K562 (cell line): ENCODE results near the gene PPFIA3. TPM values are rescaled to one million over a fixed set of nuclear protein-coding genes. Genes with fewer than 3 reads are reported as not detected.

Source experiments
- ATAC-seq: fragments of 200-7000 bp; cut with Tn5 transposase; 3 replicates; pipeline ENCODE4 v1.9.1; 2020; ENCODE audit warnings: moderate library complexity
- BruUV-seq: library from RNA; stranded (reverse); fragments of 400-500 nt; replicated peaks from 2 replicates; lab custom pipeline; 2021; lab: Mats Ljungman, UMichigan
- CTCF ChIA-PET: fragments of 300-600 bp; formaldehyde crosslinking; extraction: SDS; loops from one replicate; lab custom pipeline; 2021; ENCODE audit warnings: low intra/inter-chr PET ratio; lab: Yijun Ruan, JAX
- POLR2A ChIA-PET: fragments of 300-600, 350-650 bp; sonication (Branson Sonifier 250); formaldehyde crosslinking; extraction: SDS; loops from one replicate; lab custom pipeline; 2021; ENCODE audit warnings: antibody characterized with exemption, inconsistent platforms; lab: Yijun Ruan, JAX
- DNase-seq, 4 experiments: peaks; one replicate each; pipeline versions ENCODE4 v3.0.0 to v3.0.0-alpha.2; 2011 to 2018; ENCODE audit warnings: low spot score in 3 of 4, mixed read lengths in 3 of 4; ENCODE audit errors: extremely low read depth in 1 of 4
- FAIRE-seq: peaks from 2 replicates; lab custom pipeline; 2011; peaks lifted over from hg19 to GRCh38; lab: Jason Lieb, UNC
- H2AFZ ChIP-seq: 2 replicates; pipeline ENCODE4 v1.6.0; 2011; ENCODE audit warnings: low read depth, low read length, control low read depth, inconsistent platforms
- H3K27ac ChIP-seq: fragments of 200-600 bp; 3 replicates; pipeline ENCODE4 v1.8.0; 2011; ENCODE audit warnings: low read depth, mild to moderate bottlenecking, control low read depth, inconsistent platforms, low read length, moderate library complexity, mixed read lengths; ENCODE audit errors: extremely low read depth
- H3K27me3 ChIP-seq, 2 experiments: fragments of 300-600 bp in 1 of 2; 2 replicates in 1 of 2; 3 replicates in 1 of 2; pipeline versions ENCODE4 v1.6.0 to v1.8.0; 2011; ENCODE audit warnings: inconsistent platforms in 2 of 2, low read length in 2 of 2, mild to moderate bottlenecking in 1 of 2, mixed read lengths in 1 of 2, moderate library complexity in 1 of 2; ENCODE audit not compliant: control insufficient read depth in 2 of 2, insufficient read depth in 2 of 2
- H3K36me3 ChIP-seq: fragments of 300-600 bp; 3 replicates; pipeline ENCODE4 v1.8.0; 2011; ENCODE audit warnings: mild to moderate bottlenecking, low read length, inconsistent platforms; ENCODE audit not compliant: control insufficient read depth, insufficient read depth
- H3K4me1 ChIP-seq, 2 experiments: fragments of 200-600 bp in 1 of 2; replicated peaks in 1 of 2; 2 replicates in 1 of 2; 3 replicates in 1 of 2; pipeline versions ENCODE4 v1.5.1 to v1.8.0; 2011; ENCODE audit warnings: inconsistent platforms in 2 of 2, low read length in 2 of 2, mild to moderate bottlenecking in 1 of 2, mixed read lengths in 1 of 2, moderate library complexity in 1 of 2; ENCODE audit not compliant: control insufficient read depth in 2 of 2, insufficient read depth in 2 of 2
- H3K4me2 ChIP-seq: 2 replicates; pipeline ENCODE4 v1.6.1; 2011; ENCODE audit warnings: low read length, control low read depth, inconsistent platforms, mixed read lengths; ENCODE audit not compliant: insufficient read depth
- H3K4me3 ChIP-seq: fragments of 200-600 bp; sonication (generic), shearing (Covaris generic); 2 replicates; pipeline ENCODE4 v1.5.1; 2016; ENCODE audit warnings: control low read depth, inconsistent platforms
- H3K79me2 ChIP-seq: fragments of 200-600 bp; 3 replicates; pipeline ENCODE4 v1.8.0; 2011; ENCODE audit warnings: low read length, inconsistent platforms; ENCODE audit not compliant: control insufficient read depth, insufficient read depth
- H3K9ac ChIP-seq, 2 experiments: 2 replicates each; pipeline versions ENCODE4 v1.6.0 to v1.6.1; 2011; ENCODE audit warnings: low read depth in 2 of 2, low read length in 2 of 2, control low read depth in 1 of 2, inconsistent platforms in 1 of 2, mild to moderate bottlenecking in 1 of 2, mixed read lengths in 1 of 2; ENCODE audit not compliant: insufficient read depth in 1 of 2
- H3K9me1 ChIP-seq: one replicate; pipeline ENCODE4 v1.6.0; 2011; ENCODE audit warnings: inconsistent platforms, mild to moderate bottlenecking, low read length, moderate library complexity; ENCODE audit not compliant: control insufficient read depth, insufficient read depth
- H3K9me3 ChIP-seq: replicated peaks from 2 replicates; pipeline ENCODE4 v1.5.1; 2011; ENCODE audit warnings: low read depth, low read length, inconsistent platforms; ENCODE audit not compliant: control insufficient read depth, insufficient read depth
- H4K20me1 ChIP-seq: replicated peaks from 2 replicates; pipeline ENCODE4 v1.6.1; 2011; ENCODE audit warnings: low read length, inconsistent platforms, mixed read lengths; ENCODE audit not compliant: control insufficient read depth, insufficient read depth
- CREM ChIP-seq: IDR thresholded peaks from 2 replicates; pipeline ENCODE4 v1.6.1; 2014; ENCODE audit warnings: antibody characterized with exemption, low read depth
- DACH1 ChIP-seq: fragments of 450-650 bp; IDR thresholded peaks from 2 replicates; pipeline ENCODE4 v1.6.1; 2018; ENCODE audit not compliant: partially characterized antibody
- EZH2 ChIP-seq: IDR thresholded peaks from 2 replicates; pipeline ENCODE4 v1.6.1; 2012; ENCODE audit warnings: low read depth, mild to moderate bottlenecking, inconsistent platforms, low read length, borderline replicate concordance
- GABPA ChIP-seq: fragments of 200-800 bp; sonication (Bioruptor generic); conservative IDR thresholded peaks from 2 replicates; pipeline ENCODE4 v1.6.1; 2016; ENCODE audit warnings: low read depth, missing genetic modification characterization, missing compliant biosample characterization
- GABPB2 ChIP-seq: fragments of 250-450 bp; sonication (Bioruptor Pico); conservative IDR thresholded peaks from 2 replicates; pipeline ENCODE4 v1.5.1; 2021; ENCODE audit warnings: mild to moderate bottlenecking
- NBN ChIP-seq: fragments of 450-650 bp; IDR thresholded peaks from 2 replicates; pipeline ENCODE4 v1.6.1; 2016; ENCODE audit warnings: low read depth, mild to moderate bottlenecking
- PHB ChIP-seq: fragments of 250-450 bp; sonication (Bioruptor Pico); IDR thresholded peaks from 2 replicates; pipeline ENCODE4 v1.5.0; 2021
- RB1 ChIP-seq: fragments of 450-650 bp; IDR thresholded peaks from 2 replicates; pipeline ENCODE4 v1.6.1; 2017; ENCODE audit warnings: low read depth, mild to moderate bottlenecking
- RBBP5 ChIP-seq: fragments of 200-600 bp; sonication (generic); IDR thresholded peaks from 2 replicates; pipeline ENCODE4 v1.6.1; 2012; ENCODE audit warnings: borderline replicate concordance, mild to moderate bottlenecking, low read length, control low read depth, inconsistent platforms; ENCODE audit not compliant: insufficient read depth, poor library complexity, severe bottlenecking
- SAP30 ChIP-seq: fragments of 200-600 bp; sonication (generic); IDR thresholded peaks from 2 replicates; pipeline ENCODE4 v1.6.1; 2012; ENCODE audit warnings: borderline replicate concordance, low read depth, mild to moderate bottlenecking, moderate library complexity, low read length, control low read depth, inconsistent platforms; ENCODE audit not compliant: insufficient read depth, poor library complexity, severe bottlenecking
- SP1 ChIP-seq: sonication (generic); formaldehyde crosslinking; IDR thresholded peaks from 2 replicates; pipeline ENCODE4 v1.8.1; 2022; ENCODE audit warnings: mild to moderate bottlenecking, missing genetic modification reagents
- XRCC5 ChIP-seq: fragments of 200-400 bp; formaldehyde crosslinking; IDR thresholded peaks from 2 replicates; pipeline ENCODE4 v1.6.1; 2017; ENCODE audit warnings: low read depth, mild to moderate bottlenecking, low read length
- ZNF282 ChIP-seq: sonication (generic); formaldehyde crosslinking; IDR thresholded peaks from 2 replicates; pipeline ENCODE4 v1.8.1; 2023; ENCODE audit warnings: missing genetic modification reagents
- WGBS: fragments of 100-300 bp; shearing (Covaris generic); methylation state at CpG from one replicate; pipeline ENCODE4 v1.1.6; 2016; ENCODE audit warnings: low coverage, mixed read lengths; ENCODE audit not compliant: insufficient coverage; ENCODE audit errors: missing lambda C conversion rate; 5-methylcytosine and 5-hydroxymethylcytosine counted together
- in situ Hi-C: fragments of 300-500 bp; cut with MboI; formaldehyde crosslinking; loops from 4 replicates; pipeline ENCODE4 v1.15.0; 2018; ENCODE audit warnings: inconsistent platforms, mixed read lengths
- intact Hi-C: fragments of 100-400 bp; cut with micrococcal nuclease; formaldehyde crosslinking; loops from 2 replicates; pipeline ENCODE4 v1.14.2; 2022
- polyA plus RNA-seq, 8 experiments: library from polyadenylated mRNA; depleted of rRNA in 4 of 8; stranded (reverse) in 5 of 8; unstranded in 3 of 8; fragments of >200 nt; fragmentation: Nextera tagmentation in 2 of 8; fragmentation: Illumina TruSeq in 1 of 8; extraction: Ambion mirVana in 2 of 8; extraction: Trizol in 1 of 8; gene quantifications; 2 replicates each; pipeline versions ENCODE4 v1.2.1 to v1.2.3, GENCODE V29; 2011 to 2014; ENCODE audit warnings: inconsistent platforms in 1 of 8, missing spikeins in 1 of 8
- total RNA-seq, 7 experiments: library from RNA; depleted of rRNA in 6 of 7; stranded (reverse); fragments of >200 nt in 6 of 7; fragmentation: Illumina TruSeq in 2 of 7; extraction: Trizol in 2 of 7; gene quantifications; 2 replicates each; pipeline versions ENCODE4 v1.2.1 to v1.2.3, GENCODE V29; 2011 to 2021; ENCODE audit warnings: low replicate concordance in 1 of 7
- TF ChIP-seq, protein P1 (sequence below): fragments of 450-650 bp; IDR thresholded peaks from 2 replicates; pipeline ENCODE4 v1.6.1; 2016
- TF ChIP-seq, protein P2 (sequence below): fragments of 250-450 bp; sonication (Bioruptor Pico); IDR thresholded peaks from 2 replicates; pipeline ENCODE4 v1.4.0; 2020; ENCODE audit warnings: mild to moderate bottlenecking

The PPFIA3 gene
- total and polyA plus RNA-seq, 9 of the 15 experiments (the other 6 are each of a cell fraction or from before 2014, with no cell fraction given): 0.10 to 53.0 (median 17.6) TPM

DNA sequence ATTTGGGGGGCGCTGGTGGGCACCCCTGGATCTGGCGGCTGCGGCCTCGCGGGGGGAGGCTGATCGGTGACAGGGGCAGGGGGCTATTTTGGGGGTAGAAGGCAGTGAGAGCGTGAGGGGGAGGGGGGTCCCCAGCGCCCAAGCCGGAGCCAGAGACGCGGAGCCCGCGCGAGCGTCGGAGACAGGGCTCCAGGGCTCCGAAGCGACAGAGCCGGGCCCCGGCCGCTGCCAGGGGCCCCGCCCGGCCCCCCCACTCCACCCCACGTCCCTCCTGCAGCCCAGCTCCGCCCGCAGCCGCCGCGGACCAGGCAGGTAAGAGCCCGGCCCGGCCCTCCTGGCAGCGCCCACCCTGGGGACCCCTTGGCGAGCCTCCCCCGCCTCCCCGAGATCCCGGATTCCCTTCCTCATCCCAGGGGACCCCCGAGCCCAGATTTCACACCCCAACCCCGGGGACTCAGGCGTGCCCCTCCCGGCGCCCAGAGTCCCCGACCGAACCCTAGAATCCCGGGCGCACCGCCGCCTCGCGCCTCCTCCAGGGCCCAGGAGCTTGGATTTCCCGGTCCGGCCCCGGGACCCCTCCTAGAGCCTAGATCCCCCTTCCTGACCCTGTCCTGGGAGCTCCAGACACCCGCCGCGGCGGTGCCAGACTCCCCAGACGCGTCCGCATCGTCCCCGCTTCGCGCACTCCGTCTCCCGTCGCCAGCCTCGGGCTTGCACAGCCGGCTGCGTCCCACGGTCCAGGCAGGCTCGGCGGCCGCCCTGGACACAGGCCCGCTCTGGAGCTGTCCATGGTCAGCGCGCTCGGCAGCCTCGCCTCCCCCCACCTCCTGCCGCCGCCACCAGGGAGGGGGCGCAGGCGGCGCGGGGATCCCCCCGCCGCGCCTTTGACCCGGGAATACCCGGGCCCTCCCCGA lies at the start of gene PPFIA3 (continued):
- TF ChIP-seq SAP30 (peak; percentile 92), SP1 (CRISPR knock-in tag) (peak; percentile 47; the same call in 1 of the 2 replicates), PHB (CRISPR knock-in tag) (no peak), GABPB2 (CRISPR knock-in tag) (no peak), RBBP5 (peak; percentile 41), RB1 (peak; percentile 54; the same call in 1 of the 2 replicates), CREM (peak; percentile 11; the same call in 1 of the 2 replicates), EZH2 (no peak)

DNA sequence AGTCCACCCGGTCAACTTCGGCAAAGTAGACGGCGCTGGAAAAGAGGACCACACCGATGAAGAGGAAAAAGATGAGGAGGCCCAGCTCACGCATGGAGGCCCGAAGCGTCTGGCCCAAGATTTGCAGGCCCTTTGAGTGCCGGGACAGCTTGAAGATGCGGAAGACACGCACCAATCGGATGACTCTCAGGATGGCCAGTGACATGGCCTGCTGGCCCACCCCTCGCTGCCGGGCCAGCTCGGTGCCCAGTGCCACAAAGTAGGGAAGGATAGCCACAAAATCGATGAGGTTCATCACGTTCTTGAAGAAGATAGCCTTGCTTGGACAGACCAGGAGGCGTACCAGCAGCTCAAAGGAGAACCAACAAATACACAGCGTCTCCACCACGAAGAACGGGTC lies 48.9 kb upstream of the PPFIA3 start:
- FAIRE-seq (no peak), DNase-seq (no peak), ATAC-seq (no peak)
- CTCF ChIA-PET: no interaction called here
- BruUV-seq: no TSS peak
- H3K9me3 ChIP-seq: no peaks in the 10 kb centered on the region
- no peak overlapping the region for H3K4me2 ChIP-seq
- TF ChIP-seq GABPA (tag) (no peak), ZNF282 (CRISPR knock-in tag) (no peak), XRCC5 (no peak), NBN (no peak), DACH1 (no peak)
- TF ChIP-seq, protein P1, sequence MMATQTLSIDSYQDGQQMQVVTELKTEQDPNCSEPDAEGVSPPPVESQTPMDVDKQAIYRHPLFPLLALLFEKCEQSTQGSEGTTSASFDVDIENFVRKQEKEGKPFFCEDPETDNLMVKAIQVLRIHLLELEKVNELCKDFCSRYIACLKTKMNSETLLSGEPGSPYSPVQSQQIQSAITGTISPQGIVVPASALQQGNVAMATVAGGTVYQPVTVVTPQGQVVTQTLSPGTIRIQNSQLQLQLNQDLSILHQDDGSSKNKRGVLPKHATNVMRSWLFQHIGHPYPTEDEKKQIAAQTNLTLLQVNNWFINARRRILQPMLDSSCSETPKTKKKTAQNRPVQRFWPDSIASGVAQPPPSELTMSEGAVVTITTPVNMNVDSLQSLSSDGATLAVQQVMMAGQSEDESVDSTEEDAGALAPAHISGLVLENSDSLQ: no peak
- TF ChIP-seq, protein P2, sequence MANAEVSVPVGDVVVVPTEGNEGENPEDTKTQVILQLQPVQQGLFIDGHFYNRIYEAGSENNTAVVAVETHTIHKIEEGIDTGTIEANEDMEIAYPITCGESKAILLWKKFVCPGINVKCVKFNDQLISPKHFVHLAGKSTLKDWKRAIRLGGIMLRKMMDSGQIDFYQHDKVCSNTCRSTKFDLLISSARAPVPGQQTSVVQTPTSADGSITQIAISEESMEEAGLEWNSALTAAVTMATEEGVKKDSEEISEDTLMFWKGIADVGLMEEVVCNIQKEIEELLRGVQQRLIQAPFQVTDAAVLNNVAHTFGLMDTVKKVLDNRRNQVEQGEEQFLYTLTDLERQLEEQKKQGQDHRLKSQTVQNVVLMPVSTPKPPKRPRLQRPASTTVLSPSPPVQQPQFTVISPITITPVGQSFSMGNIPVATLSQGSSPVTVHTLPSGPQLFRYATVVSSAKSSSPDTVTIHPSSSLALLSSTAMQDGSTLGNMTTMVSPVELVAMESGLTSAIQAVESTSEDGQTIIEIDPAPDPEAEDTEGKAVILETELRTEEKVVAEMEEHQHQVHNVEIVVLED (CRISPR knock-in tag): no peak
- in situ Hi-C loops: no loop called here
- H3K4me3 ChIP-seq: no peak overlapping the region
- intact Hi-C loops: loop anchor here (5.0 kb wide), 1 partner anchor 283 kb away; no protein-coding TSS in a partner anchor
- no peaks in the 10 kb centered on the region for H3K36me3 ChIP-seq
- no peaks in the 10 kb centered on the region for H3K9me1 ChIP-seq
- POLR2A ChIA-PET: interaction anchor here (0.7 to 1.6 kb wide), 5 partner anchors 10 to 62 kb away, joined by 3 to 6 read pairs (median 3); no protein-coding TSS in a partner anchor
- H3K79me2 ChIP-seq: no peaks in the 10 kb centered on the region
- H4K20me1 ChIP-seq: no peaks in the 10 kb centered on the region
- H3K27ac ChIP-seq: no peak overlapping the region
- no peak overlapping the region for H2AFZ ChIP-seq
- no peak overlapping the region for H3K9ac ChIP-seq
- 36% methylated on average over 20 of the region's 21 CpGs for WGBS
- H3K4me1 ChIP-seq: peaks cover 9 to 35% of the 10 kb centered on the region in 2 experiments; a peak in 4 of 5 replicates
- peaks cover 17 to 42% of the 10 kb centered on the region in 2 experiments; a peak in 4 of 5 replicates for H3K27me3 ChIP-seq
